NCI-H69 (cell line): ENCODE measurements around the gene GABRA5.
A peak's percentile ranks its signal among the peaks of the same experiment; 100 is the strongest.
"Not testable (repeated sequence)": the region's sequence is repeated elsewhere in the genome, so short reads cannot be mapped to it uniquely, and the experiment has no call there.

ENCODE experiments used
- DNase-seq: peaks from one replicate; lab custom pipeline; 2025; lab: John Stamatoyannopoulos, UW

The GABRA5 gene

DNA sequence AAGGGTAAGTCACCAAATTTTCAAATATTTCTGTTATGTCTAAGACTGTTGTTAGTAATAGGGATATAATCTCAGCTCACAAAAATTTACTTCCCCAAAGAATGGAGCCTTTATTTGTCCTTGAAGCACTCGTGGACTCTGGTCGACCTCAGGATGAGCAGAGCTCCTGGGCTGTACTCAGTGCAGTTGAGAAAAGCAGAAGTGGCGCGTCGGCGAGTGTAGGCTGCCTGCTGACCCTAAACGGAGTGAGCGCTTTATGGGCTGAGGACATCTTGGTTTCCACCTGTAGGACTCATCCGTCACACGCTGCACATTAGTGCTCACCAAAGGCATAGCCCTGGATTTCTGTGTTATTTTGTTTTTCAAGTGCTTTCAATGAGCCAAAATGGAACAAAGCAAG is 11.0 kb downstream of the GABRA5 start:
- no peak for DNase-seq

- DNase-seq, result peak; percentile 4
Observed at GRCh38 chr15:26879706-26880105, 12.8 kb downstream of the GABRA5 start.

DNA sequence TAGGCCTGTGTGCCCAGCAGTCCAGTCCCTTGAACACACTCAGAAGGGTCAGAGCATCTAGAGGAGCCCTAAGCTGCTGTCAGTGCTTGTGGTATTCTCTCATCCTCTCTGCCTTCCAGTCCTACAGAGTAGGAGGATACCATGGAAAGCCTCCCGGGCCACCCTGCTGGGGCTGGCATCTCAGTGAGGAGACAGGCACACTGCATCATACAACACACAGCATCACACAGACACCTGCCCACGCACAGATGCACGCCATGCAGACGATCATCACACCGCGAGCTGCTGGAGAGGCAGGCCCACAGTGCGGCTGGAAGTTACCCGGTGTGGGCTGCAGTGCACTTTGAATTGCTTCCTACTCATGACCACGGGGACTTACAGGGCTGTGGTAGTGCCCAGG is 15.2 kb downstream of the GABRA5 start:
- DNase-seq, result no peak

- DNase-seq, result no peak
Observed at GRCh38 chr15:26882616-26883365, 15.9 kb downstream of the GABRA5 start.

DNA sequence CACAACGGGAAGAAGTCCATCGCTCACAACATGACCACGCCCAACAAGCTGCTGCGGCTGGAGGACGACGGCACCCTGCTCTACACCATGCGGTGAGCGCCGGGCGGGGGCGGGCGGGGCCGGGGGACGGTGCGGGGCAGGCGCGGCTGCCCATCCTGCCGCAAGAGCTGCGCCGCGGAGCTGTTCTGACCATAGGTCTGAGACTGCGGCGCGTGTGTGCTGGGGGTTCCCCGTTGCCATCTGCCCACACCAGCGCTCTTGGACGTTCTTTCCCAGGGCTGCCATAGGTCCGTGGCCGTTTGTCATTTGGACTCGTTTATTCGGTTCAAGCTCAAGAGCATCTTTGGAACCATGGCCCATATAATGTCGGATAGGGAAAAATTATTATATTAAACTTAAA is 16.6 kb downstream of the GABRA5 start:
- DNase-seq, result no peak

- DNase-seq, result no peak
Observed at GRCh38 chr15:26886566-26886965, 19.7 kb downstream of the GABRA5 start.

DNA sequence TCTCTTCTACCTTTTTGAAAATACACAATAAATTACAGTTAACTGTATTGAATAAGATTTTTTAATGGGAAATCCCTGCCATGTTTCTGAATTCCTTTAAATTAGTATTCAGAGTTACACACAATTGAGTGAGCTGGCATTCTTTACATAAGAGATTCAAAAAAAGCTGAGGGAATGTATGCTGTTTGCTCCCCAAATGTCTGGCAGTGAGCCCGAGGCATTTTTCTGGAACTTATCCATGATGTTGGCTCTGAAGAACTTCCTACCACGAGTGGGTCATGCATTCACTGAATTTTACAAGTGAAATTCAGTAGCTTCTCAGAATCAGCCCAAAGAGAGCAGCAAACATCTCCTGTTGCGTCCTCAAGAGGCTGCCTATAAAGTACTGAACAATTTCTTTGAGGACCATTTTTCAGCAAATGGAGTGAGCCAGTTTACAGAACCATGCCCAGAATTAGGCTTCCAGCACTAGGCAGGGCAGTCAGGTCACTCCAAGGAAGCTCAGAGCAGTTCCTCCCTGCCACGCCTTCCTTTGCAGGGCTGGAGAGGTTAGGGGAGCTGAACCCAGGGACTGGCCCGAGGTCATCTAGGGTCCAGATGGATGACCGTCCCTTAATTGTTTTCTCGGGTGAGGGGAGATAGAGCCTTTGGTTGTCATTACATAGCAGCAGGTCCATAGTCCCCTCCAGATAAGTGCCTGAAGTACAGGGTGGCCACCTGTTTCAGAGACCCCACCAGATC is 21.2 kb downstream of the GABRA5 start:
- no peak for DNase-seq

GRCh38 chr15:26888761-26889160 is 21.9 kb downstream of the GABRA5 start:
- DNase-seq, result peak; percentile 28

- DNase-seq, result peak; percentile 76
Observed at GRCh38 chr15:26889298-26889898, 22.5 kb downstream of the GABRA5 start.

- no peak for DNase-seq
Observed at GRCh38 chr15:26890451-26890850, 23.6 kb downstream of the GABRA5 start.

DNA sequence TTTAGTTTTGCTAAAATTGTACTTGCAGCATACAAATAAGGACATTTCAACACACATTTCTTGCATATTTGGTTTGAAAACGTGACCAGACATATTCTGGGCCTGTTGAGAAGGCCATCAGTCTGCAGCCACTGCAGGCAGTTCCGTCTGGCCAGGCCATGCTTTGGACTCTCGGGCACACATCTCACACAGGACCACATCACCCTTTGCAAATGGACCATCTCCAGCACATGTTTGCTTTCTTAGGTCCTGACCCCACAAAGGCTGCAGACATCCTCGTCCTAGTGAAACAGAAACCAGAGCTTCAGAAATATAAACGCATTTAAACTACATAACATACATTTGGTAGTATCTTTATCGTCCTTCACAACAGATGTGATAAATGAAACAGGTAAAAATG is 24.1 kb downstream of the GABRA5 start:
- DNase-seq, result no peak

- peak; percentile 85 for DNase-seq
Observed at GRCh38 chr15:26891448-26892181, 24.8 kb downstream of the GABRA5 start.

- DNase-seq, result peak; percentile 11
Observed at GRCh38 chr15:26892182-26892518, 25.3 kb downstream of the GABRA5 start.

- no peak for DNase-seq
Observed at GRCh38 chr15:26892678-26893077, 25.8 kb downstream of the GABRA5 start.

GRCh38 chr15:26893351-26894065 is 26.6 kb downstream of the GABRA5 start:
- no peak for DNase-seq

GRCh38 chr15:26894181-26894580 is 27.3 kb downstream of the GABRA5 start:
- no peak for DNase-seq

GRCh38 chr15:26895346-26895745 is 28.5 kb downstream of the GABRA5 start:
- not testable (repeated sequence) for DNase-seq

- no peak for DNase-seq
Observed at GRCh38 chr15:26899658-26900057, 32.8 kb downstream of the GABRA5 start.

DNA sequence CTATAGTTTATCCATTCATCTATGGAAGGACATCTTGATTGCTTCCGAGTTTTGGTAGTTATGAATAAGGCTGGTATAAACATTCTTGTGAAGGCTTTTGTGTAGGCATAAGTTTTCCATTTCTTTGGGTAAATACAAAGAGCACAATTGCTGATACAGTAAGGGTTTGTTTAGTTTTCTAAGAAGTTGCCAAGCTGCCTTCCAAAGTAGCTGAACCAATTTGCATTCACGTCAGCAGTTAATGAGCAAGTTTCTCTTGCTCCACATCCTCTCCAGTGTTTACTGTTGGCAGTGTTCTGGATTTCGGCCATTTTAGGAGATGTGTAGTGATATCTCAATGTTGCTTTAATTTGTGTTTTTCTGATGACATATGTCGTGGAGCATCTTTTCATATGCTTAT is 34.2 kb downstream of the GABRA5 start:
- no peak for DNase-seq

- no peak for DNase-seq
Observed at GRCh38 chr15:26910715-26911114, 43.9 kb downstream of the GABRA5 start.

GRCh38 chr15:26921433-26921832 is 54.6 kb downstream of the GABRA5 start:
- no peak for DNase-seq

DNA sequence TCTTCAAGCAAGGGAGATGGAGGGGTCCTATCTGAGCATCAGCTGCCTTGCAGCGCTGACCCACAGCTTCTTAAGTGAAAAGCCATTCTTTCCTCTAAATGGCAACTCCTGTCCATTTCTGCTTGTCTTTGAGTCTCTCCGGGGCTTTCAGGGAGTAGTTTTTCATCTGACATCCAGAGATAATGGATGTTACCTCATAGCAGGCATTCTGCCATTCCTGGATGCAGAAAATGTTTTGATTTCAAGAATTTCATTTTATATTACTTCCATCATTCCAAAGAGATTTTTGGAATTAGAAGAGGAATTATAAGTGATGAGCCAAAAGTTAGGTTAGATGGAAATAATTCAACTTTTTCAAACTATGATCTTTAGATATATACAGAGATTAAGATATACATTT is 59.2 kb downstream of the GABRA5 start:
- no peak for DNase-seq
